HG03135 (cell line): ENCODE data around the gene TFG.
A peak's percentile ranks its signal among the peaks of the same experiment; 100 is the strongest.
"Not testable (repeated sequence)": the region's sequence is repeated elsewhere in the genome, so short reads cannot be mapped to it uniquely, and the experiment has no call there.

Experiments used
- ATAC-seq: cut with Tn5 transposase; IDR thresholded peaks from one replicate; pipeline ENCODE4 v1.9.1; 2021; ENCODE audit warnings: mild to moderate bottlenecking, moderate library complexity; ENCODE audit not compliant: unreplicated experiment

TFG gene

DNA sequence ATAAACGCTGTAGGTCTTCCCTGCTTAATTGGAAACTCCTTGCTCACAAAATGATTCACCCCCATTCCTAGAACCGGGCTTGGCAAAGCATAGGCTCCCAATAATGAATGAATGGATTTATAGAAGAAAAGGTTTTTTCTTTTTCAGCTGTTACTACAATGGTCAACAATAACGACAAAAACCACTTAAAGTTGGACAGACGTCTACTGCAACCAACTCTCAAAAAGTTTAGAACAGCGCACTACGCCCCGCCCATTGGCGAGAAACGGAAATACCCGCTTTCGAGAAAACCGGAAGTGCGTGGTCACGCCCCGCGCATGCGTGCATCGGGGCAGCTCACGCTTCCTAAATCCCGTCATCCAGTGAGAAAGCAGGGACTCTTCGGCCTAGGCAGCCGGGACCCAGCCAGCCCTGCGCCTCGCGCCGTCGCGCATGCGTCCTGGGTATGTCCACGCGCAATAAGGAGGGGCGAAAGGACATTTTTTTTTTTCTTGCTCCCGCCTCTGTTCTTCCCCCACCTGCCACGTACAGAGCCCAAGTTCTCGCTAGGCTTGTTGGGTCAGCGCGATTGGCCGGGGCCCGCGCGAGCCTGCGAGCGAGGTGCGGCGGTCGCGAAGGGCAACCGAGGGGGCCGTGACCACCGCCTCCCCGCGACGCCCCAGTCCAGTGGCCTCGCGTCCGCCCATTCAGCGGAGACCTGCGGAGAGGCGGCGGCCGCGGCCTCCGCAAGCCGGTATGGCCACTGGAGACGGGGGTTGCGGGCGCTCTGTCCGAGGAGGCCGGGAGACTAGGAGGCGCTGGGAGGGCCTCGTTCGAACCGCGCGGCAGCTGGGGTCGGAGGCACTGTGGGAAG is at the start of gene TFG:
Gene TFG (plus strand): TSS at position 506 of the 853 bp plus-strand sequence. CDS start 4,192 bp downstream, outside the sequence.
- peak; percentile 82 for ATAC-seq

DNA sequence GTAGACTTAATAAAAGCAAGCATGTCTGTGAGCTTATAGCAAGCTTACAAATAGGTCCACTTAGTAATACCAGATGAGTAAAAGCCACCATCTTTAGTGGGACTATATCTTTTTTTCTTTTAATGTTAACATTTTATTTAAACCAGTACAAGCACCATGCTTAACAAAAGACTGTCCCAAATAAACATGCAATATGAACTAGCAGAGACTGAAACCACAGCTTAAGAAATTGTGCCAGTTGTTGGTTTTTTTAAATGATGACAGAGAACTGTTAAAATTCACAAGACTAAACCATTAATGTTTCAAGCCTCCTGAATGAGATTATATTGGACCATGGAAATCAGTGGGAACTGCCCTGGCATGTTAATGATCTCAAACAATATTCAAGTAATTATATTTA is 48.0 kb upstream of the TFG start:
- ATAC-seq = not testable (repeated sequence)

DNA sequence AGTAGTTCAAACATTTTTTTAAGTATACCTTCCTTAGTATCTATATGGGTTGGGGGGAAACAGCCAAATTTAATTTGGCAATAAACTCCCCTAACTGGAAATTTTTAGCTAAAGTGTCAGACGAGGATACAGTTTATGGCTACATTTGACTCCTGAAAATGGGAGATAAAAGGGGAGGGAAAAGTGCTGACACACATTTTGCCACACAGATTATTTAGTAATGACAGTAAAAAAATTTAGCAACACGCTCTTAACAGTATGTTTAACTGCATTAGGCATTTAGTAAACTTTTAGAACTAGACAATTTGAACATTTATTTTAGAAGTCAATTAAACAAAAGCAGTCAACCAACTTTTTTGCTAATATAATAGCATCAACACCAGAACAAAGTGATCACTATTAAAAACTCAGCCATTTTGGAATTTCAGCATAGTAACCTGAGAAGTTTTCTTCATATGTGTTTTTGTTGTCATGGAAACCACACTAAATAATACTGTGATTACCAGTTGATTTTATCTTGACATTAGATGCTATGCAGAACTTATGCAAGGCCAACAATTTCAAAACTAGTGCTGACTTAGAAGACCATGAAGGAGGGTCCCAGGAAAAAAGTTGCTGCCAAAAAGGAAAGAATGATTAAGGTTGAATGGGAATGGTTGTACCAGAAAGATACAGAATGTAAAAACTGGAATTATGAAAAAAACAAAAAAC is 47.0 kb upstream of the TFG start:
- ATAC-seq = no peak

GRCh38 chr3:100665230-100665629 is 44.1 kb upstream of the TFG start:
- no peak for ATAC-seq

- ATAC-seq = not testable (repeated sequence)
Observed at GRCh38 chr3:100666699-100667098, 42.6 kb upstream of the TFG start.

DNA sequence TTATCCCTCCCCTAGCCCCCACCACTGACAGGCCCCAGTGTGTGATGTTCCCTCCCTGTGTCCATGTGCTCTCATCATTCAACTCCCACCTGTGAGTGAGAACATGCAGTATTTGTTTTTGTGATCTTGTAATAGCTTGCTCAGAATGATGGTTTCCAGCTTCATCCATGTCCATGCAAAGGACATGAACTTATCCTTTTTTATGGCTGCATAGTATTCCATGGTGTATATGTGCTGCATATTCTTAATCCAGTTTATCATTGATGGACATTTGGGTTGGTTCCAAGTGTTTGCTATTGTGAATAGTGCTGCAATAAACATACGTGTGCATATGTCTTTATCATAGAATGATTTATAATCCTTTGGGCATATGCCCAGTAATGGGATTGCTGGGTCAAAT is 42.0 kb upstream of the TFG start:
- not testable (repeated sequence) for ATAC-seq

DNA sequence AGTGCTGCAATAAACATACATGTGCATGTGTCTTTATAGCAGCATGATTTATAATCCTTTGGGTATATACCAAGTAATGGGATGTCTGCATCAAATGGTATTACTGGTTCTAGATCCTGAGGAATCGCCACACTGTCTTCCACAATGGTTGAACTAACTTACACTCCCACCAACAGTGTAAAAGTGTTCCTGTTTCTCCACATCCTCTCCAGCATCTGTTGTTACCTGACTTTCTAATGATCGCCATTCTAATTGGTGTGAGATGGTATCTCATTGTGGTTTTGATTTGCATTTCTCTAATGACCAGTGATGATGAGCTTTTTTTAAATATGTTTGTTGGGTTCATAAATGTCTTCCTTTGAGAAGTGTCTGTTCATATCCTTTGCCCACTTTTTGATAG is 38.3 kb upstream of the TFG start:
- not testable (repeated sequence) for ATAC-seq

- no peak for ATAC-seq
Observed at GRCh38 chr3:100681496-100681895, 27.8 kb upstream of the TFG start.

GRCh38 chr3:100682056-100682853 is 27.0 kb upstream of the TFG start:
- no peak for ATAC-seq

DNA sequence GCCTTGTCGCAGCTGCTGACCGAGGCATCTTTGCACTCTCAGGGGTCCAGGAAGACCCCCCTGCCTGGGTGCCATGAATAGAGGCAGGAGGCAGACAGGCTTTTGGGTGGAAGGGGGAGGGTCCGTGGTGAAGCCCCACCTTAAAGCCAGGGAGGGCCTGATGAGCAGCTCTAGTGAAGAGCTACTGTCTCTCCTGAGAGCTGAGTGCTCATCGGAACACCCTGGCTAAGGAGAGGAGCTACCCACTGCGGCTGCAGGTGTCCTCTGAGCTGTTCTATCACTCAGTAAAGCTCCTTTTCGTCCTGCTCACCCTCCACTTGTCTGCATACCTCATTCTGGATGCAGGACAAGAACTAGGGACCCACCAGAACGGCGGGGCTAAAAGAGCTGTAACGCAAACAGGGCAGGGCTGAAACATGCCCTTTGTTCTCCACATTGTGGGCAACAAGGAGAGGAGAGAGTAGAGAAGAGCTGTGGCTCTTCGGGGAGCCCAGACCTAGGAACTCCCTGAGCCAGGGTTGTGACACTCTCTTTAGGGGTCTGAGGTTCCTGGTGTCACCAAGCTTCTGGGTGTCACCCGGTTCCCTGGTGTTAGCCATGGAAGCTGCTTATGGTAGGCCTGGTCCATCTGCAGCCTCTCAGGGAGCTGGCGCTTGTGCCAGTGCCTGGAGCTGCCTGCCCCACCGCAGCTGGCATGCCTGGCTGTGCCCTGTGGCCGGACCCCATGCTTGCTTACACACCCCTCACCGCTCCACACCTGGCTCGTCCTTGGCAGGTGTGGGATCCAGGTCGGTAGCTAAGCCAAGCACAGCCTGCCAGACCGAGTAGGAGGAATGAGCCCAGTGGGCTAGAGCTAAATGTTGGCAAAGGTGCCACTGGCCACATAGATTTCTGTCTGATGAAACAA is 26.2 kb upstream of the TFG start:
- no peak for ATAC-seq

DNA sequence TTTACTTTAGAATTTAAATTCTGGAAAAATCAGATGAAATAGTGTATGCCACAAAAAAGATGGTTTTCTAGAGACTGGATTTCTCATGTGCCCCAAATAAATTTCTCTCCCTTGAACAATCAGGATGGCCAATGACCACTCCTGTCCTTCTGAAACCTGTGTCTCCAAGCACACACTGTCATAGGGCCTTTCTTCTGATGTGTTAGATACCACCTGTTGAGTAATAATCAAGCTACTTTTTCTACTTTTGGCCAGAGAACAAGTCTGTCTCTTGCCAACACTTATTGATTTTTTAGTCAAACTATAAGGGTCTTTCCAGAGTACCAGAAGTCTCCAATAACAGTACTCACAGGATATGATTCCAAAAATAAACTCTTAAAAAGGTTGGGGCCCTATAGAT is 16.1 kb upstream of the TFG start:
- no peak for ATAC-seq

DNA sequence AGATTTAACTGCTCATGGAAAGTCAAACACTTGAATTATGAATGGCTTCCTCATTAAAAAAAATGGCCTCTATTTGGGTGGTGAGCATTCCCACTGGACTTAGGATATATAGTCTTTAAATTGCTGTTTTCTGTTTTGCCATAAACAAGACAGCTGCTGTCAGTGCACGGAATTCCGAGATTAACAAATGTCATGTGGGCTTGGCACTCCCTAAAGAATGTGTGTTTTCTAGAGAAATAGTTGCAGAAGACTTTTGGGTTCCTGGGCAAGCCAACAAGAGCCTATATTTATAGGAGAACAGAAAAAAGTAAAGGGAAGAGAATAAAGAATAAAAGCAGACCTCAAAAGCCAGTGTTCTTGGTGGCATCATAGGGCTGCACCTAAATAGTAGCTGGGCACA is 13.6 kb upstream of the TFG start:
- no peak for ATAC-seq

DNA sequence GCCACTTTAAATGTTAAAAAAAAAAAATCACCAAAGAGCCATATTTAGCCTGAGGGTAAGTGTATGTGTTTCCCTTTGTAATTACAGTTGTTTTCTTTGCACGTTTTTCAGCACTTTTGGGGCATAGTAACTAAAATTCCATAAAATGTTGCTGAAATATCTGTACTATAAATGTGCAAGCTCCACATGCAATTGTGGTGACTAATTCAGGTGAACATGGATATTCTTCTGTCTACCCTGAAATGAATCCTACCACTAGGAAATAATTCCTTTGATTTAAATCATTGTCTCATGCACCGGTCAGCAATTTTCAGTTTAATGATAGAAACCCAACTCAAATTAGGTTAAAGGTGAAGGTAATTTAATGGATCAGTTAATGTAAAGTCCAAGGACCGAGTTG is 13.1 kb upstream of the TFG start:
- no peak for ATAC-seq

DNA sequence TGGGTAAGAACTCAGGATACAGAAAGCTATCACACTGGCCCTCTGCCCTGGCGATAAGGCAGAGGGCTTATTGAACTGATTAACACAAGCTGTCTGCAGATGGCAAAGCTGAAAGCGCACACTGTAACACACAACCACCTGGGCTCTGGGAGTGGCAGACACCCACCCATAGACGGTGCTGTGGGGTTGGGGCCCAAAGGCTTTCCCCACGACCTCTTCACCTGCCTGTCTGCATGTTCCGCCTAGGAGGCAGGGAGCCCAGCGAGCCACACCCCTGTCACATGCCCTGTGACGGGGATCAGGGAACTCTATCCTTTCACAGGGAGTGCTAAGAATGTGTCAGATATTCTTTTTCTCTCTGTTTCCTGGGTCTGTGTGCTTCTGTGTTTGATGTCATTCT is 12.1 kb upstream of the TFG start:
- ATAC-seq = no peak

DNA sequence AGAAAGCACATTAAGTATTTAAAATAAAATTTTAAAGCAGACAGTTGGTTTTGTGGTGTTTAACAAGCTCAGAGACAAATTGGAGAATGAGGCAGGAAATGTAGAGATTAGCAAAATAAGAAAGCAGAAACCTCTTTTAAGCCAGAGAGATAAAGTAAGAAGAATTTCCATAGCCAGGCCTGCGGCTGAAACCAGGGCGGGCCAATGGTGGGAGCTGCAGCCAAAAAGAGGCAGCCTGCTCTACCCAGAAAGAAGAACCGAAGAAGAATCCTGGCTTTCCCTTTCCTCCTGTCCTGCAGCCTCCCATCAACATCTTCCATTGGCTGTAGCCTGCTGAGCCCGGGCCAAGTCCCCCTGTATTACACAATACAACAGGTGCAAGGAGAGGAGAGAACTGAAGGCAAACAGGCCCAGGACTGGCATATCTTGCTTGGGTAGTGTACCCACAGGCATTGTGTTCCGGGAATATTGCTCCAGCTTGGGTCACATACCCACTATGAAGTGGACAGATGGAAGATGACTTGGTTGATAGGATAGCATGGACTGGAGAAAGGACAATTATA is 11.5 kb upstream of the TFG start:
- no peak for ATAC-seq

- no peak for ATAC-seq
Observed at GRCh38 chr3:100698736-100699135, 10.6 kb upstream of the TFG start.

- no peak for ATAC-seq
Observed at GRCh38 chr3:100700708-100701107, 8.6 kb upstream of the TFG start.

DNA sequence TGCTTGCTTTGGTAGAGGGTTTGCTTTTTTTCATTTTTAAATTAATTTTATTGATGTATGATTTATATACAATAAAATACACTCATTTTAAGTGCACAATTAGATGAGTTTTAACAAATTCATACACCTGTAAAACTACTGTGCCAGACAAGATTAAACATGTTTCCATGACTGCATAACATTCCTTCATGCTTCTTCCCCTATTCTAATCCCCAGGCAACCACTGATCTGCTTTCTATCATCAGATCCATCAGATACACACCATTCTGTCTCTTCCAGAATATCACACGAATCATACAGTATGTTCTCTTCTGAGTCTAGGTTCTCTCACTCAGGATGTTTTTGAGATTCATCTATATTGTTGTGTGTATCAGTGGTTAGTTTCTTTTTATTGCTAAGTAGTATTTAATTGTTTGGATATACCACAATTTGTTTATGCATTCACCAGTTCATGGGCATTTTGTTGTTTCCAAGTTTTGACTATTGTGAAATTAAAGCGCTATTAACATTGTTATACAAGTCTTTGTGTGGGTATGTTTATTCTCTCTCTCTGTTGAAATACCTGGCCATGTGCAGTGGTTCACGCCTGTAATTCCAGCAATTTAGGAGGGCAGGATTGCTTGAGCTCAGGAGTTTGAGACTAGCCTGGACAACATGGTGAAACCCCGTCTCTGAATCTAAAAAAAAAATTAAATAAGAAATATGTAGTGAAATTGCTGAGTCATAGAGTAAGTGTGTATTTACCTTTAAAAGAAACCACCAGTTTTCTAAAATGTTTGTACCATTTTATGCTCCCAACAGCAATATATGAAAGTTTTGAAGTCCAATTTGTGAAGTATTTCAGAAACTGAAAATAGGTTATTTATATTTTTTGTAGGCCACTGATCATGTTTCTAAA is 7.0 kb upstream of the TFG start:
- no peak for ATAC-seq

DNA sequence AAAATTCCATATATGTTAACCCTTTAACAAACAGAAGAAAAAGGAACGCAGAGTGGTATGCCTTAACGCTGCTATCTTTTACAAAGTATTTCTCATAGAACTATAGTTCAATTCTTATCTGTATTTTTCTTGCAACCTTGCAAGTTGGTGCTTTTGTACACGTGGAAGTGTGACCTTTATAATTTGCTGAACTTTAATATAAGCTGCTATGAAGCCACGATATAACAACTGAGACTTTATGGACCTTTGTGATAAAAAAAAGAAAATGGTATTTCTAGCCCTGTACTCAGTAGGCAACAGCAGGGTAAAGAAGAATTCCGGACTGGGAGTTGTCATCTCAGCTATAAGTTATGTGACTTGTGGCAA is 6.3 kb upstream of the TFG start:
- ATAC-seq = no peak
